ENCODE results near the gene CEACAM16. TPM values are rescaled to one million over a fixed set of nuclear protein-coding genes. Genes with fewer than 3 reads are reported as not detected.

The CEACAM16 gene
- total RNA-seq, 6 donors from 2014 or later, result not detected

- peaks cover 80 to 95% (median 80%) of the 10 kb centered on the region in 4 donors for H3K4me1 ChIP-seq
- H3K27me3 ChIP-seq, result no peaks in the 10 kb centered on the region
- ATAC-seq (ENCODE audit: low FRiP score in 2 of 2) (peak in 1 of 2 donors; percentile 27), DNase-seq (peak in 1 of 2 donors; percentile 67)
- no peaks in the 10 kb centered on the region for H3K9me3 ChIP-seq
- no peak overlapping the region for H3K4me3 ChIP-seq
- WGBS, 2 donors, result 55 to 62% methylated on average over 20 of the region's 20 CpGs
- no peaks in the 10 kb centered on the region for H3K36me3 ChIP-seq
- TF ChIP-seq EP300 (IDR thresholded peaks at IDR 0.05), result no peak
- no peak for TF ChIP-seq POLR2AphosphoS5 (IDR thresholded peaks at IDR 0.05)
- TF ChIP-seq POLR2A (IDR thresholded peaks at IDR 0.05), result no peak
- H3K27ac ChIP-seq, result peak overlapping the region; percentile 89 to 98 (median 97)
Measured at GRCh38 chr19:44742330-44743061, 43.5 kb downstream of the CEACAM16 start.

- Histone ChIP-seq H3K36me3 (no peaks in the 10 kb centered on the region), H3K9me3 (no peaks in the 10 kb centered on the region), H3K27me3 (no peaks in the 10 kb centered on the region), H3K4me1 (peaks cover 69 to 91% (median 80%) of the 10 kb centered on the region in 4 donors), H3K4me3 (no peak overlapping the region), H3K27ac (peak overlapping the region; percentile 94 to 98 (median 98))
- WGBS, 2 donors, result 42 to 53% methylated on average over 3 of the region's 3 CpGs
- DNase-seq (no peak), ATAC-seq (ENCODE audit: low FRiP score in 2 of 2) (no peak)
- TF ChIP-seq POLR2A (IDR thresholded peaks at IDR 0.05) (no peak), EP300 (IDR thresholded peaks at IDR 0.05) (no peak), POLR2AphosphoS5 (IDR thresholded peaks at IDR 0.05) (no peak), CTCF (IDR thresholded peaks at IDR 0.05) (no peak)
Measured at GRCh38 chr19:44744871-44745332, 46.0 kb downstream of the CEACAM16 start.

- DNase-seq, result peak; percentile 56 to 83
Measured at GRCh38 chr19:44745341-44745831, 46.4 kb downstream of the CEACAM16 start.

GRCh38 chr19:44745887-44746600 is 47.1 kb downstream of the CEACAM16 start:
- Histone ChIP-seq H3K27ac (peak overlapping the region; percentile 94 to 98 (median 98)), H3K4me1 (peaks cover 72 to 92% (median 82%) of the 10 kb centered on the region in 4 donors), H3K4me3 (no peak overlapping the region), H3K27me3 (no peaks in the 10 kb centered on the region), H3K36me3 (peaks cover 0 to 6% (median 3%) of the 10 kb centered on the region in 4 donors), H3K9me3 (no peaks in the 10 kb centered on the region)
- no peak for TF ChIP-seq CTCF (IDR thresholded peaks at IDR 0.05)
- TF ChIP-seq EP300 (IDR thresholded peaks at IDR 0.05), result no peak
- TF ChIP-seq POLR2A (IDR thresholded peaks at IDR 0.05), result no peak
- no peak for TF ChIP-seq POLR2AphosphoS5 (IDR thresholded peaks at IDR 0.05)
- ATAC-seq (ENCODE audit: low FRiP score in 2 of 2) (no peak), DNase-seq (no peak)
- WGBS, 2 donors, result 66 to 71% methylated on average over 4 of the region's 4 CpGs

More at GRCh38 chr19:44745341-44745831, 46.4 kb downstream of the CEACAM16 start:
- no peaks in the 10 kb centered on the region for H3K36me3 ChIP-seq
- ATAC-seq (ENCODE audit: low FRiP score in 2 of 2), result peak in 1 of 2 donors; percentile 49
- no peaks in the 10 kb centered on the region for H3K27me3 ChIP-seq
- peaks cover 72 to 92% (median 82%) of the 10 kb centered on the region in 4 donors for H3K4me1 ChIP-seq
- peak overlapping the region; percentile 94 to 98 (median 98) for H3K27ac ChIP-seq
- TF ChIP-seq POLR2AphosphoS5 (IDR thresholded peaks at IDR 0.05) (peak; percentile 88 to 94), POLR2A (IDR thresholded peaks at IDR 0.05) (no peak), CTCF (IDR thresholded peaks at IDR 0.05) (no peak), EP300 (IDR thresholded peaks at IDR 0.05) (peak; percentile 85 to 97 (median 91))
- H3K9me3 ChIP-seq, result no peaks in the 10 kb centered on the region
- H3K4me3 ChIP-seq, result no peak overlapping the region
- 23 to 25% methylated on average over 10 of the region's 10 CpGs for WGBS, 2 donors

- 70 to 74% methylated on average over 5 of the region's 5 CpGs for WGBS, 2 donors
- TF ChIP-seq POLR2A (IDR thresholded peaks at IDR 0.05) (no peak), EP300 (IDR thresholded peaks at IDR 0.05) (no peak), POLR2AphosphoS5 (IDR thresholded peaks at IDR 0.05) (no peak), CTCF (IDR thresholded peaks at IDR 0.05) (no peak)
- H3K36me3 ChIP-seq, result peaks cover 0 to 12% (median 6%) of the 10 kb centered on the region in 4 donors
- H3K4me3 ChIP-seq, result no peak overlapping the region
- H3K4me1 ChIP-seq, result peaks cover 72 to 92% (median 82%) of the 10 kb centered on the region in 4 donors
- peak overlapping the region; percentile 94 to 98 (median 98) for H3K27ac ChIP-seq
- DNase-seq (no peak), ATAC-seq (ENCODE audit: low FRiP score in 2 of 2) (no peak)
- H3K9me3 ChIP-seq, result no peaks in the 10 kb centered on the region
- no peaks in the 10 kb centered on the region for H3K27me3 ChIP-seq
Measured at GRCh38 chr19:44746616-44746945, 47.6 kb downstream of the CEACAM16 start.

Measured in upper lobe of left lung (tissue), 6 donors.